Urothelium cell line (cell line): Measurements from ENCODE around the gene BMI1.
A peak's percentile ranks its signal among the peaks of the same experiment; 100 is the strongest.

Experiments used
- DNase-seq: peaks from one replicate; pipeline ENCODE4 v3.0.0; 2011; ENCODE audit warnings: low spot score, mixed read lengths
- FAIRE-seq: peaks from 2 replicates; lab custom pipeline; 2011; peaks lifted over from hg19 to GRCh38; lab: Jason Lieb, UNC

Gene BMI1

DNA sequence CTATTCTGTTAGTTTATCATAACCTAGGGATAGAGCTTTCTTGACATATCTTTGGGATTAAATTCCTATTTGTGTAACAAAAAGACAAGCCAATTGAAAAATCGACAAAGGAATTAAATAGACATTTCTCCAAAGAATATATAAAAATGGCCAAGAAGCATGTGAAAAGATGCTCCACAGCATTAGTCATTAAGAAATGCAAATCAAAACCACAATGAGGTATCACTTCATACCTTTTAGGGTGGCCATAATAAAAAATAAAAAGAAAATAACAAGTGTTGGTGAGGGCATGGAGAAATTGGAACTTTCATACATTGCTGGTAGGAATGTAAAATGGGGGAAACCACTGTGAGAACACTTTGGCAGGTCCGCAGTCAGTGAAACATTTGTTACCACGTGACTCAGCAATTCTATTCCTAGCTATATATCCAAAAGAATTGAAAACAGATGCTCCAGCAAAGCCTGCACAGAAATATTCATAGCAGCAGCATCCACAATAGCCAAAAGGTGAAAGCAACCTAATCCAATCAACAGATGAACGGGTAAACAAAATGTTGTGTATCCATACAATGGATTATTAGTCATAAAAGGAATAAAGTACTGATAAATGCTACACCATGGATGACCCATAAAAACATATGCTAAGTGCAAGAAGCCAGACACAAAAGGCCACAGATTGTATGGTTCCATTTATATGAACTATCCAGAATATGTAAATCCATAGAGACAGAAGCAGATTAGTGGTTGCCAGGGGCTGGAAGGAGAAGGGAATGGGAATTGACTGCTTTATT lies 44.9 kb downstream of the BMI1 start:
- DNase-seq, result no peak
- FAIRE-seq, result no peak

DNA sequence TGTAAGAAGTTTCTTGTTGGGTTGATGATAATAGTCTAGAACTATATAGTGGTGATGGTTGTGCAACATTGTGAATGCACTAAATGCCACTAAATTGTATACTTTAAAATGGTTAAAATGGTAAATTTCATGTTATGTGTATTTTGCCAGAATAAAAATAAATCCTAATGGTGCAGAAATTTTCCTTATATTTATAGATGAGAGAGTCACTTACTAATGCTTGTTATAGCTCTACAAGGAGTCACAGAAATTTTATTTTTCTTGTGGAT lies 45.5 kb downstream of the BMI1 start:
- no peak for DNase-seq
- no peak for FAIRE-seq

GRCh38 chr10:22366771-22367170 lies 45.9 kb downstream of the BMI1 start:
- FAIRE-seq, result no peak
- no peak for DNase-seq

- DNase-seq (no peak), FAIRE-seq (no peak)
Observed at GRCh38 chr10:22367471-22367870, 46.6 kb downstream of the BMI1 start.

DNA sequence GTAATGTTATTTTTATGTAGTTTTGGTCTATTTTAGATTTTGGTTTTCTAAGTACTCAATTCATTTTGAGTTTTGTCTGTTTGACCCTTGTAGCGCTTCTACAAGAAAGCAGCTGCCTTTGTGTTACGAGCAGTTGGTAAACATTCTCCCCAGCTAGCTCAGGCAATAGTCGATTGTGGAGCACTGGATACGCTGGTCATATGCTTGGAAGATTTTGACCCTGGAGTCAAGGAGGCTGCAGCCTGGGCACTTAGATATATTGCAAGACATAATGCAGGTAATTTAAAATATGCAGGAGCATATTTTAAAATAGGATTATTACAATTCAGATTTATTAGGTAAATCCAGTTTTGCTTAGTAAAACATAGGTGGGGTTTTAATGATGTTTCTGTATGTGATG lies 47.5 kb downstream of the BMI1 start:
- DNase-seq (no peak), FAIRE-seq (no peak)

GRCh38 chr10:22368981-22369380 lies 48.1 kb downstream of the BMI1 start:
- no peak for FAIRE-seq
- DNase-seq, result no peak

DNA sequence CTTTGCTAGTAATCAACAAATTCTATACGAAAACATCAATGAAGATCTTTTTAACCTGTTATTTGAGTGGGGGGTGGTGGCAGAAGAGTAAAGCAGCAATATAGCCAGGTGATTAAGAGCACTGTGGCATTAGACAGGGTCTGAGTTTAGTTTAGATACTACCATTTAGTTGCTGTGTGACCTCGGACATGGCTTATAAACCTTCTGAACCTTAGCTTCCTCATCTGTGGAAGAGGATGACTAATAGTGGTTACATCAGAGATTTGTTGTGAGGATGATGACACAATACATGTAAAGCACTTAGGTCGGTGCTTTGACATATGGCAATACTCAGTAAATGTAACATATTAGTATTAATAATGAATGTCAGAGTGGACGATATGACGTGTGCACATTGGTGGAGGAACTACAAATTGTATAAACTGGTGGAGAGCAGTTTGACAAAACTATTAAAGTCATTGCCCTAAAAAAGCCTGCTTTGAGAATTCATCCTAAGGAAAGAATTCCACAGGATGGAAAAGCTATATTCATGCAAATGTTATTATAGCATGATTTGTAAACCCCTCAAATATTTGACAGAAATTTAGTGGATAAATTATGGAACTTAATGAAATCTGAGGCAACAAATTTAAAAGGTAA lies 48.7 kb downstream of the BMI1 start:
- FAIRE-seq (no peak), DNase-seq (no peak)

DNA sequence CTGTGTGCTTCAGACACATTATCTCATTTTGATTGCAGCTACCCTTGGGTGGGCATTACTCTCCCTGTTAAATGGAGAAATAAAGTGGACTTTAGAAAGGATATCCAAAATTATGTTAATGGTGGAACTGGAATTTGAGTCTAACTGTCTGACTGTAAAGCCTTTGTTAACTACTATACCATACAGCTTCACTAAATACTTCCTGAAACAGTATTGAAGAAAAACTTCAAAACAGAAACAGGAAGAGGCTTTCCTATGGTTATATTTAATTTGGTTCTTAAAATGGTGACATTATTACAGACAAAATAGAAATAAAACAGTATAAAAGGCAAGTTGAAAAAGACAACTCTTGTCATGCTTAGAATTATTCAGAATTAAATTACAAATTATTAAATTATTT lies 49.4 kb downstream of the BMI1 start:
- FAIRE-seq (no peak), DNase-seq (no peak)

DNA sequence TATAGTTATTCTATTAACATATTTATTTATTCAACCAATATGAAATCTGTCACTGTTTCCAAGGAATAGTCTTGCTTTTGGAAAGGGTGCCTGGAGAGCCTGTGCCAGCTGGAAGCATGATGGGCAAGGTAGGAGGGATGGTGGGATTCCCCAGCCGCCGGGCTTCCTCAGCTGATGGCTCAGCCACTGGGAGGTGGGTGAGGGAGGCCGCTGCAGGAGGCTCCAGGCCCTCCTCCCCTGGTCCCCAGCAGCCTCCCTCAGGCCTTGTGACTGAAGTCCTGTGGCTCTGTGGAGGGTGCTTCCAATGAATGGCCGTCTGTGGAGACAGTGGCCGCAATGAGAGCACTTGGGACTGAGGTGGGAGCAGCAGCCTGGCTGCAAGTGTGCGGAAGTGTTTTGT lies 51.4 kb downstream of the BMI1 start:
- FAIRE-seq, result no peak
- DNase-seq, result no peak

DNA sequence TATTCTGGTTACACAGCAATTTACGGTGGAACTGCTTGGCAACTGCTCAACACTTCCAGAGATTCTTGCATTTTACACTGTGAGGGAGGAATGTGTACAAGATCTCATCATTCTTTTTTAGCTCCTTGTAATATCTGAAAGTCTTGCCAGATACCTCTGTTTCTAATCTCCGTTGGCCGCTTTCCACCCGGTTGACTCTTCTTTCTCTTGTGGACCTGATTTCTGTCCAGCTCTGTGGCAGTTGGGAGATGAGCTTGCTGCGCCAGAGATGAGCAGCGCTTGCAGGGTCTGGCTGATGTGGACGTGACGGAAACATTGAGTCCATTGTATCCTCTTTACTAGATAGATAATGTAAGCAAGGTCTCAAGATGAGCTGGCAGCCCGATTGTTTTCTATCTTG lies 52.0 kb downstream of the BMI1 start:
- FAIRE-seq, result no peak
- DNase-seq, result no peak

DNA sequence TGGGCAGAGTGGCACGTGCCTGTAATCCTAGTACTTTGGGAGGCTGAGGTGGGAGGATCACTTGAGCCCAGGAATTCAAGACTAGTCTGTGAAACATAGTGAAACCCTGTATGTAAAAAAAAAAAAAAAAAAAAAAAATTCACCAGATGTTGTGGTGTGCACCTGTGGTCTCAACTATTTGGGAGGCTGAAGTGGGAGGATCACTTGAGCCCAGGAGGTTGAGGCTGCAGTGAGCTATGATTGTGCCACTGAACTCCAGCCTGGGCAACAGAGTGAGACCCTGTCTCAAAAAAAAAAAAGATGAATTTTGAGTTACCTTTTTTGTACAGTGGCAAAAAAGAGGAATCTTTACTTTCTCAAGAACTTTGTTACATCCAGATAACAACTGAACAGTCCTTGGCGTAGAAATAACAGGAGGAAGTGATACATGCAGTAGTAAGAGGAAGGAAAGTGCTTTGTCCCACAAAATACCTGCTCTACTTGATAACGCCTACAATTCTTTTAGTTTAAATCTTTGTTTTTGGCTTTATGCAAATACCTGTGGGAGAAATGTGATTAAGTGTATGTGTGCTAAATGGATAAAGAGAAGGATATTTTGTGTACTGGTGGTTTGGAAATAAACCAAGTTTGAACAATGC lies 53.7 kb downstream of the BMI1 start:
- no peak for DNase-seq
- no peak for FAIRE-seq

DNA sequence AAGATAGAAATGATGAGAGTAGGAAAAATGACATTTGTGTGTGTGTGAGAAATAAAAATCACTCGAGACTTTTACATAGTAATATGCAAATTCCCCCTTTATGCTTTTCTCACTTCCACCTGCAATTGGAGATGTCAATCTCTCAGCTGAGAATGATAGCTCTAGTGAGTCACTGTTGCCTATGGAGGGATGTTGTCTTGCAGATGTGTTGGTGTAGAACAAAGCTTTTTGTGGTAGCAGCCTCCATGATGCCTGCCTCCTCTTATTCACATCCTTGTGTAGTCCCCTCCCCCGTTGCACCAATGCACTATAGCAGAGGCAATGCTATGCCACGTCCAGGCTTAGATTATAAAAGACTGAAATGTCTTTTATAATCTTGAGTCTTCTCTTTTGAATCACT lies 58.2 kb downstream of the BMI1 start:
- no peak for DNase-seq
- FAIRE-seq, result peak; percentile 52
